GM12801 (cell line): ENCODE results near the gene TROAP.

ENCODE experiments used
- TF ChIP-seq, protein P1 (sequence below): IDR thresholded peaks from one replicate; pipeline ENCODE4 v1.5.1; 2011; ENCODE audit warnings: control low read depth; ENCODE audit not compliant: insufficient read length; ENCODE audit errors: extremely low read depth

TROAP gene

DNA sequence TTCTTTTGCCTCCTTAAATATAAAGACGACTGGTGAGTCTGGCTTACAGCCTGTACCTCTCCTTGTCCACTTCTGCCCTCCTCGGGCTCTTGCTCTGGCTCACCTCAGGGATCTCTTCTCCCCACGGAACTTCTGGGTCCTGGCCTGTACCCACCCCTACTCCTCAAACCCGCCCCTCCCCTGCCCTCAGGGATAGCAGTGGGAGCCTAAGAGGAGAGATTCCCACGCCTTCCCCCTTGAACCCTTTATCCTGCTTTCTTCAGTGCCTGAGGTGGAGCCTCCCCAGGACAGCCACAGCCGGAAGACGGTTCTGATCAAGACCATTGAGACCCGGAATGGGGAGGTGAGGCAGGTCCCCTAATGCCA lies 25.4 kb upstream of the TROAP start:
- TF ChIP-seq, protein P1, sequence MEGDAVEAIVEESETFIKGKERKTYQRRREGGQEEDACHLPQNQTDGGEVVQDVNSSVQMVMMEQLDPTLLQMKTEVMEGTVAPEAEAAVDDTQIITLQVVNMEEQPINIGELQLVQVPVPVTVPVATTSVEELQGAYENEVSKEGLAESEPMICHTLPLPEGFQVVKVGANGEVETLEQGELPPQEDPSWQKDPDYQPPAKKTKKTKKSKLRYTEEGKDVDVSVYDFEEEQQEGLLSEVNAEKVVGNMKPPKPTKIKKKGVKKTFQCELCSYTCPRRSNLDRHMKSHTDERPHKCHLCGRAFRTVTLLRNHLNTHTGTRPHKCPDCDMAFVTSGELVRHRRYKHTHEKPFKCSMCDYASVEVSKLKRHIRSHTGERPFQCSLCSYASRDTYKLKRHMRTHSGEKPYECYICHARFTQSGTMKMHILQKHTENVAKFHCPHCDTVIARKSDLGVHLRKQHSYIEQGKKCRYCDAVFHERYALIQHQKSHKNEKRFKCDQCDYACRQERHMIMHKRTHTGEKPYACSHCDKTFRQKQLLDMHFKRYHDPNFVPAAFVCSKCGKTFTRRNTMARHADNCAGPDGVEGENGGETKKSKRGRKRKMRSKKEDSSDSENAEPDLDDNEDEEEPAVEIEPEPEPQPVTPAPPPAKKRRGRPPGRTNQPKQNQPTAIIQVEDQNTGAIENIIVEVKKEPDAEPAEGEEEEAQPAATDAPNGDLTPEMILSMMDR = no peak

DNA sequence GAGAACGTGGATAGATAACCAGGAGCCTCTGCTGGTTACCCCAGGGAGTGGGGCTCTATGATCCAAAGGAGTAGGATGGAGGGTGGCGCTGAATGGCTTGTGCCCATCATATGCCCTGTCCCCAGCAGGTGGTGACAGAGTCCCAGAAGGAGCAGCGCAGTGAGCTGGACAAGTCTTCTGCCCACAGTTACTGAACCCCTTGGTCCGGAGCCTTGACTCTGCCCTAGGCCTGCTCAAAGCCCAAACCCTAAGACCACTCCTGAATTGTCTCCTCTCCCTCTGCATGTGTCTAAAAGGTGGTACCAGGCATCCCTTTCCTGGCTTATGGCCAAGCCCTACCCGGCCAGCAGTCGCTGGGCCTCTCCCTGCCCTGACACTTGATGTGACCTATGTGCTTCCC lies 24.9 kb upstream of the TROAP start:
- TF ChIP-seq, protein P1 = no peak

DNA sequence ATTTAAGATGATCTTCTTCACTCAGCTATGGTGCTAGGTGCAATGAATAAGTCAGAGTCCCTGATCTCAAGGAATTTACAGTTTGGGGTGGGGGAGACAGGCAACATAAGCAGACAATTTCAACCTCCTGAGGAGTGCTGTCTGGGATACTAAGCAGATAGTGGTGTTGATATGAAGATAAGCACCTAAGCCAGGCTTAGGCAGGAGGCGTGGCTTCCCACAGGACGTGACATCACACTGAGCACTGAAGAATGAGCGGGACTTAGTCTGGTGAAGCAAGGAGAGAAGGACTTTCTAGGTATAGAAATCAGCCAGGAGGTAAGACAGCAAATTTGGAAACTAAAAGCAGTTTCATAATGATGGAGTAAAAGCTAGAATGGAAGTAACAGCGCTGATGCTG lies 21.3 kb upstream of the TROAP start:
- TF ChIP-seq, protein P1 = no peak

DNA sequence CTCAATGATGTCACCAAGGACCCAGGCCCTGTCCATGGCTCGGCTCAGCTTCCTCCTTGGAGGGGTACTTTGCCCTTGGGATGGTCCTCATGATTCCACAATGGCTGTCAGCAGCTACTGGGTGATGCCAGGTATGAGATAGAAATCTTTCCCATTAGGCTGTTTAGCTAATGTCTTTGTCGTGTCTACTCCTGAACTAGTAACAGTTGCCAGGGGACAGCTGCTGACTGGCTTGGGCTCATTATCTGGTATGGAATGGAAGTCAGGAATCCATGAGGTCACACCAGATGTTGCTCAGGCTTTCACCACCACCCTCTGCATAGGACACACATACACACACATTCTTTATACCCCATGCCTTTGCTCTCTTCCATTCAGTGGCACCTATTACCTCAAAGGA lies 18.9 kb upstream of the TROAP start:
- TF ChIP-seq, protein P1 = no peak

DNA sequence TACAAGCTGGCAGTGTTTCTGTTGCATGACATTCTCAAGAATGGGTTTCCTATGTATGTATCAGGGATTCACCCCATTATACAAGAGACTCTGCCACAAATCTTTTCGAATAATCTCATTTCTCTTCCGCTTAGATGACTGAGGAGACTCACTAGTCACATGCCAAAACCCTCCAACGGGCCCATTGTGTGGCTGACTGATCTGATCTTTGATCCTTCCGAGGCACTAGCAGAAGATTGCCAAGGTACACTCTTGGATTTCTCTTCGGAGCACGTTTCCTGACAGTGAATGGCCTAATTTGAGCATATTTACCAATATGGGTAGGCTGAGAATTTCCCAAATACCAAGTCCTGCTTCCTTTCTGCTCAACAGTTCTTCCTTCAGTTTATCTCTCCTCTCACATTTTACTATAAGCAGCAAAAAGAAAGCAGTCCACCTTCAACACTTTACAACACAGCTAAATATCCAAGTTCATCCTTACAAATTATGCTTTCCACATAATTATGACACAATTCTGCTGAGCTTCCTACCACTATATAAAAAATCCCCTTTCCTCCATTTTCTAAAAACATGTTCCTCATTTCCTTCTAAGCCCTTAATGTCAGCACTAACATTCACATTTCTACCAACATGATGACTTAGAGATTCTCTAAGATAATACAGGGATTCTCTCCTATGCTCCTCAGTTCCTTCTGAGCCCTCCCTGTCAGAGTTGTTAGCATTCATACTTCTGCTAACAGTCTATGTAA lies 17.1 kb upstream of the TROAP start:
- TF ChIP-seq, protein P1 = no peak

DNA sequence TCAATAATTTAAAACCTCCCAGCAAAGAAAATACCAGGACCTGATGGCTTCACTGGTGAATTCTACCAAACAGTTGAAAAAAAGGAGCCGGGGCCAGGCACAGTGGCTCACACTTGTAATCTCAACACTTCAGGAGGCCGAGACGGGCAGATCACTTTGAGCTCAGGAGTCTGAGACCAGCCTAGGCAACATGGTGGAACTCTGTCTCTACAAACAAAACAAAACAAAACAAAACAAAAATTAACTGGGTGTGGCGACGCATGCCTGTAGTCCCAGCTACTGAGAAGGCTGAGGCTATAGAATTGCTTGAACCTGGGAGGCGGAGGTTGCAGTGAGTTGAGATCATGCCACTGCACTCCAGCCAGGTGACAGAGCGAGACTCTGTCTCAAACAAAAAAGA lies 13.7 kb upstream of the TROAP start:
- TF ChIP-seq, protein P1 = no peak

DNA sequence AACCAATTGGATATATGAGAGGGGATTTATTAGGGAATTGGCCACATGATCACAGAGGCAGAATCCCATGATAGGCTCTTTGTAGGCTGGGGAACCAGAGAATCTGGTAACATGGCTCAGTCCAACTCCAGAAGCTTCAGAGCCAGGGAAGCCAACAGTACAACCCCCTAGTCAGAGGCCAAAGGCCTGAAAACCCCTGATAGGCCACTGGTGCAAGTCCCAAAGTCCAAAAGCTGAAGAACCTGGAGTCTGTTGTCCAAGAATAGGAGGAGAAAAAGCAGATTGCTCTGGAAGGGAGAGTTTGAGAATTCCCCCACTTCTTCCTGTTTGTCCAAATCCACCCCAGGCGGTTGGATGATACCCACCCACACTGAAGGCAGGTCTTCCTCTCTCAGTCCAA lies 8.2 kb upstream of the TROAP start:
- TF ChIP-seq, protein P1 = no peak
